ENCODE results near the gene WDR45B. TPM values are rescaled to one million over a fixed set of nuclear protein-coding genes. Genes with fewer than 3 reads are reported as not detected.

WDR45B gene
- 65.7 TPM for polyA plus RNA-seq
- long read RNA-seq, donor 1, transcript WDR45B-201 (10 exons, 2,587 nt), result major isoform, 7 of 7 reads
- long read RNA-seq, donor 1, partial matches to known transcripts, result 0 of 7 reads
- long read RNA-seq, donor 1, other reads (novel, unspliced or antisense), result 0 of 7 reads
- long read RNA-seq, donor 2, transcript WDR45B-201 (10 exons, 2,587 nt), result major isoform, 14 of 24 reads
- long read RNA-seq, donor 2, partial matches to known transcripts, result 9 of 24 reads
- long read RNA-seq, donor 2, other reads (novel, unspliced or antisense), result 0 of 24 reads
- long read RNA-seq, donor 3, result 0 reads
- long read RNA-seq, donor 4, partial matches to known transcripts, result 0 of 3 reads
- long read RNA-seq, donor 4, other reads (novel, unspliced or antisense), result 0 of 3 reads
- long read RNA-seq, donor 5, transcript WDR45B-201 (10 exons, 2,587 nt), result major isoform, 8 of 8 reads
- long read RNA-seq, donor 5, partial matches to known transcripts, result 0 of 8 reads
- long read RNA-seq, donor 5, other reads (novel, unspliced or antisense), result 0 of 8 reads
- long read RNA-seq, donor 6, transcript WDR45B-201 (10 exons, 2,587 nt), result major isoform, 15 of 15 reads
- long read RNA-seq, donor 6, partial matches to known transcripts, result 0 of 15 reads
- long read RNA-seq, donor 6, other reads (novel, unspliced or antisense), result 0 of 15 reads
- long read RNA-seq, donor 7, partial matches to known transcripts, result 0 of 5 reads
- long read RNA-seq, donor 7, other reads (novel, unspliced or antisense), result 0 of 5 reads
- long read RNA-seq, donor 8, transcript WDR45B-201 (10 exons, 2,587 nt), result major isoform, 8 of 14 reads
- long read RNA-seq, donor 8, partial matches to known transcripts, result 5 of 14 reads
- long read RNA-seq, donor 8, other reads (novel, unspliced or antisense), result 0 of 14 reads
- long read RNA-seq, donor 9, transcript WDR45B-201 (10 exons, 2,587 nt), result major isoform, 16 of 16 reads
- long read RNA-seq, donor 9, partial matches to known transcripts, result 0 of 16 reads
- long read RNA-seq, donor 9, other reads (novel, unspliced or antisense), result 0 of 16 reads
- long read RNA-seq, donor 10, transcript WDR45B-201 (10 exons, 2,587 nt), result major isoform, 13 of 22 reads
- long read RNA-seq, donor 10, partial matches to known transcripts, result 7 of 22 reads
- long read RNA-seq, donor 10, other reads (novel, unspliced or antisense), result 0 of 22 reads
- long read RNA-seq, donor 11, transcript WDR45B-201 (10 exons, 2,587 nt), result major isoform, 11 of 11 reads
- long read RNA-seq, donor 11, partial matches to known transcripts, result 0 of 11 reads
- long read RNA-seq, donor 11, other reads (novel, unspliced or antisense), result 0 of 11 reads

GRCh38 chr17:82648165-82648668, at the start of gene WDR45B:
Gene WDR45B (minus strand): TSS chr17:82648444. CDS start chr17:82648340, 104 bp downstream.
- WGBS (ENCODE audit: insufficient coverage, low lambda C conversion rate), result no CpG with 5 or more reads among the region's 67 CpGs
- Histone ChIP-seq H3K27ac (ENCODE audit: low read length) (peak within 1 kb of the TSS; percentile 80), H3K4me3 (ENCODE audit: low read length) (peak within 1 kb of the TSS; percentile 77), H3K4me1 (ENCODE audit: control insufficient read depth, insufficient read depth, low read length) (peaks cover 10% of the 10 kb centered on the region), H3K36me3 (ENCODE audit: control insufficient read depth, insufficient read depth, low read length) (peaks cover 14% of the 10 kb centered on the region), H3K9me3 (ENCODE audit: control insufficient read depth, low read depth, low read length) (peaks cover 3% of the 10 kb centered on the region), H3K27me3 (ENCODE audit: control insufficient read depth, insufficient read depth, low read length) (no peaks in the 10 kb centered on the region)
- DNase-seq, result peak; percentile 97

DNA sequence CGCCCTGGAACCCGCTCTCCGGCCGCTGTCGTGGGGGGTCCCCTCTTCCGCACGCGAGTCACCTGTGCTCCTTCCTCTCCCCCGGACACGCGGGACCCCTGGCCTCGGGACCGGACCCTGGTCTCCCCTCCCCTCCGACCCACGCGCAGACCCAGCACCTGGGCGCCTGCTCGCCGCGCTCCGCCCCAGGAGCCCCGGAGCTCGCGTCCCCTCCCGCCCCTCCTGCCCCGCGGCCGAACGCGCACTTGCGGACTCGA, 49.5 kb upstream of the WDR45B start:
- Histone ChIP-seq H3K27me3 (ENCODE audit: control insufficient read depth, insufficient read depth, low read length) (peaks cover 4% of the 10 kb centered on the region), H3K9me3 (ENCODE audit: control insufficient read depth, low read depth, low read length) (peaks cover 11% of the 10 kb centered on the region), H3K4me1 (ENCODE audit: control insufficient read depth, insufficient read depth, low read length) (peaks cover 20% of the 10 kb centered on the region), H3K36me3 (ENCODE audit: control insufficient read depth, insufficient read depth, low read length) (peaks cover 2% of the 10 kb centered on the region), H3K27ac (ENCODE audit: low read length) (no peak overlapping the region), H3K4me3 (ENCODE audit: low read length) (peak overlapping the region; percentile 63)
- DNase-seq, result no peak
- no CpG with 5 or more reads among the region's 32 CpGs for WGBS (ENCODE audit: insufficient coverage, low lambda C conversion rate)

- Histone ChIP-seq H3K27ac (ENCODE audit: low read length) (no peak overlapping the region), H3K4me1 (ENCODE audit: control insufficient read depth, insufficient read depth, low read length) (peaks cover 14% of the 10 kb centered on the region)
- no CpG with 5 or more reads among the region's 48 CpGs for WGBS (ENCODE audit: insufficient coverage, low lambda C conversion rate)
Observed at GRCh38 chr17:82696916-82697807, 48.9 kb upstream of the WDR45B start.

DNA sequence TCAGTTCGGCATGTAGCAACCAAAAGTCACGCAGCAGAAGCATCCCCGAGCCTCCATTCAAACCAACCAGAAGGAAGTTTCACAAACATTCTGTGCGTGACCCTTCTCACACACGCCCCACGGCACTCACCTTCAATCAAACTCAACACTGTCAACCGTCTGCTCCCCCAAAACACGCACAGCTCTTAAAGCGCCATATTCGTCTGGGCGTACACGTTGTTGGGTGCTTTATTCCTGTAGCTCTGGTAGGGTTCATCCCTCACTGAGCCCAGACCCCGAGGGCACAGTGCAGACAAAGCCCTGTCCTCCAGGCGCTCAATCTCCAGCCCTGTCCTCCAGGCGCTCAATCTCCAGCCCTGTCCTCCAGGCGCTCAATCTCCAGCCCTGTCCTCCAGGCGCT, 48.0 kb upstream of the WDR45B start:
- Histone ChIP-seq H3K36me3 (ENCODE audit: control insufficient read depth, insufficient read depth, low read length) (peaks cover 4% of the 10 kb centered on the region), H3K9me3 (ENCODE audit: control insufficient read depth, low read depth, low read length) (peaks cover 11% of the 10 kb centered on the region), H3K27ac (ENCODE audit: low read length) (no peak overlapping the region), H3K4me3 (ENCODE audit: low read length) (no peak overlapping the region), H3K4me1 (ENCODE audit: control insufficient read depth, insufficient read depth, low read length) (peaks cover 11% of the 10 kb centered on the region), H3K27me3 (ENCODE audit: control insufficient read depth, insufficient read depth, low read length) (peaks cover 4% of the 10 kb centered on the region)
- WGBS (ENCODE audit: insufficient coverage, low lambda C conversion rate), result no CpG with 5 or more reads among the region's 17 CpGs
- no peak for DNase-seq

More at GRCh38 chr17:82696916-82697807, 48.9 kb upstream of the WDR45B start:
- peaks cover 11% of the 10 kb centered on the region for H3K9me3 ChIP-seq (ENCODE audit: control insufficient read depth, low read depth, low read length)
- H3K4me3 ChIP-seq (ENCODE audit: low read length), result peak overlapping the region; percentile 63
- peaks cover 2% of the 10 kb centered on the region for H3K36me3 ChIP-seq (ENCODE audit: control insufficient read depth, insufficient read depth, low read length)
- peaks cover 4% of the 10 kb centered on the region for H3K27me3 ChIP-seq (ENCODE audit: control insufficient read depth, insufficient read depth, low read length)
- no peak for DNase-seq

- H3K9me3 ChIP-seq (ENCODE audit: control insufficient read depth, low read depth, low read length), result peaks cover 11% of the 10 kb centered on the region
- H3K27ac ChIP-seq (ENCODE audit: low read length), result no peak overlapping the region
- WGBS (ENCODE audit: insufficient coverage, low lambda C conversion rate), result no CpG with 5 or more reads among the region's 2 CpGs
- H3K27me3 ChIP-seq (ENCODE audit: control insufficient read depth, insufficient read depth, low read length), result peaks cover 4% of the 10 kb centered on the region
- peaks cover 6% of the 10 kb centered on the region for H3K36me3 ChIP-seq (ENCODE audit: control insufficient read depth, insufficient read depth, low read length)
- no peak for DNase-seq
- peaks cover 11% of the 10 kb centered on the region for H3K4me1 ChIP-seq (ENCODE audit: control insufficient read depth, insufficient read depth, low read length)
- H3K4me3 ChIP-seq (ENCODE audit: low read length), result no peak overlapping the region
Observed at GRCh38 chr17:82694647-82695046, 46.4 kb upstream of the WDR45B start.

GRCh38 chr17:82693168-82693867, 45.1 kb upstream of the WDR45B start:
- Histone ChIP-seq H3K9me3 (ENCODE audit: control insufficient read depth, low read depth, low read length) (peaks cover 11% of the 10 kb centered on the region), H3K4me1 (ENCODE audit: control insufficient read depth, insufficient read depth, low read length) (peaks cover 7% of the 10 kb centered on the region), H3K4me3 (ENCODE audit: low read length) (no peak overlapping the region), H3K27me3 (ENCODE audit: control insufficient read depth, insufficient read depth, low read length) (peaks cover 4% of the 10 kb centered on the region), H3K27ac (ENCODE audit: low read length) (no peak overlapping the region), H3K36me3 (ENCODE audit: control insufficient read depth, insufficient read depth, low read length) (peaks cover 6% of the 10 kb centered on the region)
- DNase-seq, result no peak
- whole genome bisulfite sequencing (ENCODE audit: insufficient coverage, low lambda C conversion rate), result no CpG with 5 or more reads among the region's 22 CpGs

DNA sequence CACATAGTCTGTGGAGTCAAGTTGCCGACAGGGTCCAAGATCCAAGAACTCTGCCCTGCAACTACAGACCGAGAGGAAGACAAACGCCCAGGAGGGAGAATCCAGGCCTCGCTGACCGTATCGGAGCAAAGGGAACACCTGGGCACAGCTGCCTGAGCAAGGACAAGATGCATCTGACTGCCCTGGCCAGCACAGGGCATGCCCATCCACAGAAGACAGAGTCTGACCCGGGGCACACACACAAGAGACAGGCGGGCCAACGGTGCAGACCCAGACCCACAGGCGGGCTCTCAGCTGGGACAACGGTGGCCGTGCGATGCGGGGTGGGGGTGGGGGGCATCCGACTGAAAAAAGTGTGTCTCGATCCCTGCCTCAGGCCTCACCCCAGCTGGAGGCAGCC, 44.0 kb upstream of the WDR45B start:
- no peak overlapping the region for H3K27ac ChIP-seq (ENCODE audit: low read length)
- no CpG with 5 or more reads among the region's 16 CpGs for WGBS (ENCODE audit: insufficient coverage, low lambda C conversion rate)

GRCh38 chr17:82691714-82692113, 43.5 kb upstream of the WDR45B start:
- peaks cover 7% of the 10 kb centered on the region for H3K9me3 ChIP-seq (ENCODE audit: control insufficient read depth, low read depth, low read length)
- no peak overlapping the region for H3K27ac ChIP-seq (ENCODE audit: low read length)
- H3K27me3 ChIP-seq (ENCODE audit: control insufficient read depth, insufficient read depth, low read length), result no peaks in the 10 kb centered on the region
- no peak for DNase-seq
- H3K4me3 ChIP-seq (ENCODE audit: low read length), result no peak overlapping the region
- WGBS (ENCODE audit: insufficient coverage, low lambda C conversion rate), result no CpG with 5 or more reads among the region's 17 CpGs
- peaks cover 6% of the 10 kb centered on the region for H3K36me3 ChIP-seq (ENCODE audit: control insufficient read depth, insufficient read depth, low read length)
- H3K4me1 ChIP-seq (ENCODE audit: control insufficient read depth, insufficient read depth, low read length), result no peaks in the 10 kb centered on the region

More for the DNA sequence above, 44.0 kb upstream of the WDR45B start:
- Histone ChIP-seq H3K36me3 (ENCODE audit: control insufficient read depth, insufficient read depth, low read length) (peaks cover 6% of the 10 kb centered on the region), H3K9me3 (ENCODE audit: control insufficient read depth, low read depth, low read length) (peaks cover 8% of the 10 kb centered on the region), H3K4me3 (ENCODE audit: low read length) (no peak overlapping the region), H3K4me1 (ENCODE audit: control insufficient read depth, insufficient read depth, low read length) (peaks cover 5% of the 10 kb centered on the region), H3K27me3 (ENCODE audit: control insufficient read depth, insufficient read depth, low read length) (peaks cover 2% of the 10 kb centered on the region)
- DNase-seq, result no peak

All from large intestine (tissue), 12 donors.